BLaER1 treated with 17β-estradiol and CSF1 and Interleukin-3, amounts not matched to agents 10 nM and 100 nM (cell line): ENCODE results near the gene GLT8D1.
"Not testable (repeated sequence)": the region's sequence is repeated elsewhere in the genome, so short reads cannot be mapped to it uniquely, and the experiment has no call there.

ENCODE experiments used
- H3K27ac ChIP-seq, 11 experiments: shearing (Covaris generic); formaldehyde crosslinking; 2 replicates each; pipeline ENCODE4 v1.8.1; 2022
- H3K27me3 ChIP-seq, 11 experiments: shearing (Covaris generic); formaldehyde crosslinking; 2 replicates each; pipeline ENCODE4 v1.8.1; 2022
- H3K36me3 ChIP-seq, 11 experiments: shearing (Covaris generic); formaldehyde crosslinking; 2 replicates each; pipeline ENCODE4 v1.8.1; 2022
- H3K4me1 ChIP-seq, 10 experiments: shearing (Covaris generic); formaldehyde crosslinking; 2 replicates each; pipeline ENCODE4 v1.8.1; 2022
- H3K4me2 ChIP-seq, 11 experiments: shearing (Covaris generic); formaldehyde crosslinking; 2 replicates each; pipeline ENCODE4 v1.8.1; 2022
- H3K4me3 ChIP-seq, 10 experiments: shearing (Covaris generic); formaldehyde crosslinking; 2 replicates each; pipeline ENCODE4 v1.8.1; 2022
- H3K9ac ChIP-seq, 11 experiments: shearing (Covaris generic); formaldehyde crosslinking; 2 replicates each; pipeline ENCODE4 v1.8.1; 2022
- H3K9me3 ChIP-seq, 11 experiments: shearing (Covaris generic); formaldehyde crosslinking; replicated peaks in 1 of 11; 2 replicates each; pipeline ENCODE4 v1.8.1; 2022
- H4K20me1 ChIP-seq, 11 experiments: shearing (Covaris generic); formaldehyde crosslinking; 2 replicates each; pipeline ENCODE4 v1.8.1; 2022
- Cebpa-rat ChIP-seq, 11 experiments: shearing (Covaris generic); IDR thresholded peaks; 2 replicates each; pipeline ENCODE4 v1.8.1; 2022

GLT8D1 gene

DNA sequence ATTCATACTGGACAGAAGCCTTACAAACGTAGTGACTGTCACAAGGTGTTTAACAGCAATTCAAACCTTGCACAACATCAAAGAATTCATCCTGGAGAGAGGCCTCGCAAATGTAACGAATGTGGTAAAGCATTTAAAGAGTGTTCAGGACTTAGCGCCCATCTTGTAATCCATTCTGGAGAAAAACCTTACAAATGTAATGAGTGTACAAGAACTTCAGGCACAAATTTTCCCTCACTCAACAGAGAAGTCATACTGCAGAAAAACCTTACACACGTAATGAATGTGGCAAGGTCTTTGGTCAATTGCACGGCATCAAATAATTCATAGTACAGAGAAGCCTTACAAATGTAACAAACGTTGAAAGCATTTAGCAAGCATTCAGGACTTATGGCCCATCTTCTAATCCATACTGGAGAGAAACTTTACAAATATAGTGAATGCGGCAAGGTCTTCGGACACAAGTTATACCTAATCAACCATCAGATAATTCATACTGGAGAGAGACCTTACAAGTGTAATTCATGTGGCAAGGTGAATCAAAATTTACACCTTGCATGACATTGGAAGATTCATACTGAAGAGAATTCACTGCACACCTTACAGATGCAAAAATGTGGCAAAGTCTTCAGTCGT, 27.8 kb upstream of the GLT8D1 start:
- Histone ChIP-seq H3K4me1 (peaks cover 0 to 20% (median 14%) of the 10 kb centered on the region in 10 experiments; a peak in 12 of 20 replicates), H3K4me3 (peak overlapping the region in 1 of 10 experiments; percentile 40; a peak in 2 of 20 replicates), H3K27me3 (no peaks in the 10 kb centered on the region), H3K9me3 (peaks cover 66 to 79% (median 69%) of the 10 kb centered on the region in 11 experiments), H3K36me3 (peaks cover 91 to 100% (median 98%) of the 10 kb centered on the region in 11 experiments), H3K4me2 (no peak overlapping the region), H3K27ac (no peak overlapping the region), H4K20me1 (no peaks in the 10 kb centered on the region), H3K9ac (no peak overlapping the region)
- no peak for TF ChIP-seq Cebpa-rat (IDR thresholded peaks at IDR 0.05)

DNA sequence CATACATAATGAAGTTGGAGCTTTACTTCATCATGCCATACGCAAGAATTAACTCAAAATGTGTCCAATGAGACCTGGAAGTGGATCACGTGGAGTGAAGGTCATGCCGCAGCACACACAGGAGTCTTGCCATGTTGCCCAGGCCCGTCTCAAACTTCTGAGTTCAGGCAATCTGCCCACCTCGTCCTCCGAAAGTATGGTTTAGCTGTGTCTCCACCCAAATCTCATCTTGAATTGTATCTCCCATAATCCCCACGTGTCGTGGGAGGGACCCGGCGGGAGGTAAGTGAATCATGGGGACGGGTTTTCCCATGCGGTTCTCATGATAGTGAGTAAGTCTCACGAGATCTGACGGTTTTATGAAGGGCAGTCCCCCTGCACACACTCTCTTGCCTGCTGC, 26.0 kb upstream of the GLT8D1 start:
- Histone ChIP-seq H3K4me2 (peak overlapping the region in 4 of 11 experiments; percentile 15 to 65 (median 30); a peak in 2 of 22 replicates), H3K9ac (no peak overlapping the region), H3K4me3 (peak overlapping the region in 2 of 10 experiments; percentile 5 to 28; a peak in 2 of 20 replicates), H3K4me1 (peaks cover 0 to 20% (median 14%) of the 10 kb centered on the region in 10 experiments; a peak in 12 of 20 replicates), H3K27ac (peak overlapping the region in 7 of 11 experiments; percentile 24 to 72 (median 51); a peak in 13 of 22 replicates), H4K20me1 (no peaks in the 10 kb centered on the region), H3K9me3 (peaks cover 84 to 97% (median 87%) of the 10 kb centered on the region in 11 experiments), H3K27me3 (no peaks in the 10 kb centered on the region), H3K36me3 (peaks cover 91 to 99% (median 96%) of the 10 kb centered on the region in 11 experiments)
- TF ChIP-seq Cebpa-rat (IDR thresholded peaks at IDR 0.05): no peak

DNA sequence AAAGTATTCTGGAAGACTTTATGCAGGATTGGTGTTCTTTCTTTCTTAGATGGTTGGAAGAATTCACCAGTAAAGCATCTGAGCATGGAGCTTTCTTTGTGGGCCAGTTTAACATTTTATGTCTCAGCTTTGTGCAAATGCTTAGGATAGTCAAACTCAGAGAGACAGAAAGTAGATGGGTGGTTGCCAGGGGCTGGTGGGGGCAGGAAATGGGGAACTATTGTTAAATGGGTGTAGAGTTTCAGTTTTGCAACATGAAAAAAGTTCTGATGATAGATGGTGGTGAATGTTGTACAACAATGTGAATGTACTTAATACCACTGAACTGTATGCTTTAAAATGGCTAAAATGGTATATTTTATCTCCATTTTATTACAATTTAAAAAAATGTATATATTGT, 25.1 kb upstream of the GLT8D1 start:
- Histone ChIP-seq H3K27me3 (no peaks in the 10 kb centered on the region), H4K20me1 (no peaks in the 10 kb centered on the region), H3K4me3 (peak overlapping the region in 1 of 10 experiments; percentile 25; a peak in 1 of 20 replicates), H3K36me3 (peaks cover 84 to 98% (median 88%) of the 10 kb centered on the region in 11 experiments), H3K9ac (peak overlapping the region in 4 of 11 experiments; percentile 1 to 38 (median 8); a peak in 3 of 22 replicates), H3K27ac (peak overlapping the region in 8 of 11 experiments; percentile 35 to 72 (median 49); a peak in 16 of 22 replicates), H3K4me2 (peak overlapping the region in 8 of 11 experiments; percentile 16 to 65 (median 34); a peak in 11 of 22 replicates), H3K4me1 (peaks cover 0 to 20% (median 14%) of the 10 kb centered on the region in 10 experiments; a peak in 12 of 20 replicates), H3K9me3 (peaks cover 90 to 100% (median 92%) of the 10 kb centered on the region in 11 experiments)
- TF ChIP-seq Cebpa-rat (IDR thresholded peaks at IDR 0.05): no peak

DNA sequence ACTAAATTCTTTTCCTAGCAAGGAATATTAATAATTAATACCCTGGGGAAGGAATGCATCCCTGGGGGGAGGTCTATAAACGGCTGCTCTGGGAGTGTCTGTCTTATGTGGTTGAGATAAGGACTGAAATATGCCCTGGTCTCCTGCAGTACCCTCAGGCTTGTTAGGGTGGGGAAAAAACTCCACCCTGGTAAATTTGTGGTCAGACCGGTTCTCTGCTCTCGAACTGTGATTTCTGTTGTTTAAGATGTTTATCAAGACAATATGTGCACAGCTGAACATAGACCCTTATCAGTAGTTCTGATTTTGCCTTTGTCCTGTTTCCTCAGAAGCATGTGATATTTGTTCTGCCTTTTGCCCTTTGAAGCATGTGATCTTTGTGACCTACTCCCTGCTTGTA, 23.2 kb upstream of the GLT8D1 start:
- not testable (repeated sequence) for H3K27me3 ChIP-seq, H3K27ac ChIP-seq, H4K20me1 ChIP-seq, H3K4me2 ChIP-seq, H3K9ac ChIP-seq
- Histone ChIP-seq H3K4me3 (peak overlapping the region in 5 of 10 experiments; percentile 18 to 38 (median 21); a peak in 4 of 20 replicates), H3K9me3 (peaks cover 82 to 98% (median 94%) of the 10 kb centered on the region in 11 experiments), H3K36me3 (peaks cover 65 to 94% (median 74%) of the 10 kb centered on the region in 11 experiments), H3K4me1 (peaks cover 0 to 28% (median 19%) of the 10 kb centered on the region in 10 experiments; a peak in 16 of 20 replicates)

DNA sequence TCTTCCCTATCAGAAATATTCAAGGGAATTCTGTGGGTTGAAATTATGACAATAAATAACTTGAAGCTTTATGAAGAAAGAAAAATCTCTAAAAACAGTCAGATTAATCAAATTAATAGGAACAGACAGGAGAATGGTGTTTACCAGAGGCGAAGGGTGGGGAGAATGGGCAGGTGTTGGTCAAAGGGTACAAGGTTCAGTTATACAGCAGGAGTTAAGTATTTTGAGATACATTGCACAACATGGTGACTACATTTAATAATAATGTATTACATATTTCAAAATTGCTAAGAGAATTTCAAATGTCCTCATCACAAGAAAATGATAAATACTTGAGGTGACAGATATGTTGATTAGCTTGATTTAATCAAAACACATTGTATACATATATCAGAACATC, 18.9 kb upstream of the GLT8D1 start:
- H3K4me2 ChIP-seq: 0 out of 22 replicates have a peak overlapping the region, but pooled peaks of 1 of the 11 experiments have one; percentile 90
- no peak for TF ChIP-seq Cebpa-rat (IDR thresholded peaks at IDR 0.05)
- no peak overlapping the region for H3K9ac ChIP-seq

DNA sequence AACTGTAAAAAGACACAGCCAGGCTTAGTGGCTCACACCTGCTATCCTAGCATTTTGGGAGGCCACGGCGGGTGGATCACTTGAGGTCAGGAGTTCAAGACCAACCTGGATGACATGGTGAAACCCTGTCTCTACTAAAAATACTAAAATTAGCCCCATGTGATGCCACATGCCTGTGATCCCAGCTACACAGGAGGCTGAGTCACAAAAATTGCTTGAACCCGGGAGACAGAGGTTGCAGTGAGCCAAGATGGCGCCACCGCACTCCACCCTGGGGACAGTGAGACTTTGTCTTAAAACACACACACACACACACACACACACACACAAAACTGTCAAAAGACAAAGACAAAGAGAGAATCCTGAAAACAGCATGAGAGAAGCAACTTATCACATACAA, 18.3 kb upstream of the GLT8D1 start:
- Histone ChIP-seq H3K9ac (peak overlapping the region in 1 of 11 experiments; percentile 13; a peak in 3 of 22 replicates), H3K4me1 (peaks cover 42 to 57% (median 50%) of the 10 kb centered on the region in 10 experiments), H3K9me3 (peaks cover 48 to 68% (median 62%) of the 10 kb centered on the region in 11 experiments), H3K4me3 (no peak overlapping the region; a peak in 1 of 20 replicates), H4K20me1 (no peaks in the 10 kb centered on the region), H3K27me3 (no peaks in the 10 kb centered on the region), H3K27ac (peak overlapping the region in 10 of 11 experiments; percentile 73 to 98 (median 97); a peak in 19 of 22 replicates), H3K36me3 (peaks cover 24 to 67% (median 39%) of the 10 kb centered on the region in 11 experiments), H3K4me2 (peak overlapping the region in 7 of 11 experiments; percentile 42 to 90 (median 86); a peak in 11 of 22 replicates)
- no peak for TF ChIP-seq Cebpa-rat (IDR thresholded peaks at IDR 0.05)

More for the DNA sequence above, 18.9 kb upstream of the GLT8D1 start:
- peaks cover 25 to 67% (median 40%) of the 10 kb centered on the region in 11 experiments for H3K36me3 ChIP-seq
- H4K20me1 ChIP-seq: no peaks in the 10 kb centered on the region
- H3K27ac ChIP-seq: peak overlapping the region in 9 of 11 experiments; percentile 86 to 98 (median 97); a peak in 14 of 22 replicates
- H3K4me3 ChIP-seq: no peak overlapping the region
- H3K4me1 ChIP-seq: peaks cover 37 to 51% (median 44%) of the 10 kb centered on the region in 10 experiments
- no peaks in the 10 kb centered on the region for H3K27me3 ChIP-seq
- H3K9me3 ChIP-seq: peaks cover 48 to 68% (median 62%) of the 10 kb centered on the region in 11 experiments

DNA sequence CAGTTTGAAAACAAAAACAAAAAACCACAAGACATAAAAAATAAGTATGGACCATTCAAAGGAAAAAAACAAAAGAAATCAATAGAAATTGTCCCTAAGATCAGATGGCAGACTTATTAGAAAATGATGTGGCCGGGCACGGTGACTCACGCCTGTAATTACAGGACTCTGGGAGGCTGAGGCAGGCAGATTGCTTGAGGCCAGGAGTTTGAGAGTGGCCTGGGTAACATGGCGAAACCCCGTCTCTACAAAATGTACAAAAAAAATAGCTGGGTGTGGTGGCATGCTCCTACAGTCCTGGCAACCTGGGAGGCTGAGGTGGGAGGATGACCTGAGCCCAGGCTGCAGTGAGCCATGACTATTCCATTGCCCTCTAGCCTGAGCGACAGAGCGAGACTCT, 16.9 kb upstream of the GLT8D1 start:
- peaks cover 16 to 65% (median 37%) of the 10 kb centered on the region in 11 experiments for H3K36me3 ChIP-seq
- H3K4me3 ChIP-seq: peak overlapping the region in 1 of 10 experiments; percentile 48; a peak in 2 of 20 replicates
- H3K9ac ChIP-seq: peak overlapping the region in 10 of 11 experiments; percentile 35 to 87 (median 80); a peak in 19 of 22 replicates
- H3K4me1 ChIP-seq: peaks cover 46 to 71% (median 60%) of the 10 kb centered on the region in 10 experiments
- no peak for TF ChIP-seq Cebpa-rat (IDR thresholded peaks at IDR 0.05)
- H3K4me2 ChIP-seq: peak overlapping the region; percentile 71 to 90 (median 83)
- no peaks in the 10 kb centered on the region for H3K27me3 ChIP-seq
- peak overlapping the region; percentile 58 to 98 (median 97); a peak in 21 of 22 replicates for H3K27ac ChIP-seq
- H3K9me3 ChIP-seq: peaks cover 38 to 64% (median 58%) of the 10 kb centered on the region in 11 experiments
- no peaks in the 10 kb centered on the region for H4K20me1 ChIP-seq

DNA sequence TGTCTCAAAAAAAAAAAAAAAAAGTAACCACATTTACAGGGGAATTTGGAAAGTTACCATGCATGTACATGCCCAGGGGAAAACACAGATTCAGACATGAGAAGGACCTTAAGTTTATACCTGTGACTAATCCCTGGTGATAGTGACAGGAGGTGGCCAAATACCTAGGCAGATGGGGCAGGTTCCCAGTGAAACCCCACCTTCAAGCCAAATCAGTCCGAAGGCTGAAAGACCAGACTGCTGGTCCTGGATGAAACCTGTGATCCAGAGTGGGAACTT, 16.1 kb upstream of the GLT8D1 start:
- H3K4me2 ChIP-seq: peak overlapping the region; percentile 71 to 90 (median 83)
- H3K36me3 ChIP-seq: peaks cover 10 to 65% (median 37%) of the 10 kb centered on the region in 11 experiments
- peak overlapping the region in 6 of 10 experiments; percentile 6 to 48 (median 33); a peak in 9 of 20 replicates for H3K4me3 ChIP-seq
- H3K9ac ChIP-seq: peak overlapping the region; percentile 54 to 87 (median 80); a peak in 21 of 22 replicates
- H3K27me3 ChIP-seq: no peaks in the 10 kb centered on the region
- peaks cover 29 to 64% (median 51%) of the 10 kb centered on the region in 11 experiments for H3K9me3 ChIP-seq
- H3K27ac ChIP-seq: peak overlapping the region; percentile 58 to 98 (median 97); a peak in 21 of 22 replicates
- H3K4me1 ChIP-seq: peaks cover 46 to 79% (median 65%) of the 10 kb centered on the region in 10 experiments
- TF ChIP-seq Cebpa-rat (IDR thresholded peaks at IDR 0.05): no peak
- no peaks in the 10 kb centered on the region for H4K20me1 ChIP-seq
